GM21717 (cell line): Measurements from ENCODE around the gene THTPA.
"Not testable (repeated sequence)": the region's sequence is repeated elsewhere in the genome, so short reads cannot be mapped to it uniquely, and the experiment has no call there.

Source experiments
- ATAC-seq: cut with Tn5 transposase; IDR thresholded peaks from one replicate; pipeline ENCODE4 v1.9.1; 2021; ENCODE audit warnings: mild to moderate bottlenecking, moderate library complexity; ENCODE audit not compliant: unreplicated experiment

The THTPA gene

GRCh38 chr14:23533652-23534435 is 22.2 kb upstream of the THTPA start:
- no peak for ATAC-seq

- ATAC-seq, result no peak
These were observed 20.1 kb upstream of the THTPA start for GRCh38 chr14:23535943-23536342.

GRCh38 chr14:23536494-23536893 is 19.6 kb upstream of the THTPA start:
- ATAC-seq, result no peak

GRCh38 chr14:23536906-23537305 is 19.2 kb upstream of the THTPA start:
- not testable (repeated sequence) for ATAC-seq

GRCh38 chr14:23537351-23538049 is 18.6 kb upstream of the THTPA start:
- no peak for ATAC-seq

GRCh38 chr14:23538050-23538718 is 17.9 kb upstream of the THTPA start:
- no peak for ATAC-seq

GRCh38 chr14:23538785-23539184 is 17.3 kb upstream of the THTPA start:
- no peak for ATAC-seq

- no peak for ATAC-seq
These were observed 16.6 kb upstream of the THTPA start for GRCh38 chr14:23539248-23540140.

GRCh38 chr14:23540141-23540469 is 16.0 kb upstream of the THTPA start:
- ATAC-seq, result no peak

- no peak for ATAC-seq
These were observed 13.8 kb upstream of the THTPA start for GRCh38 chr14:23542261-23542660.

- no peak for ATAC-seq
These were observed 12.7 kb upstream of the THTPA start for GRCh38 chr14:23543403-23543802.

GRCh38 chr14:23544511-23545447 is 11.3 kb upstream of the THTPA start:
- no peak for ATAC-seq

GRCh38 chr14:23545740-23546365 is 10.2 kb upstream of the THTPA start:
- no peak for ATAC-seq

GRCh38 chr14:23546450-23547035 is 9.5 kb upstream of the THTPA start:
- ATAC-seq, result no peak

- no peak for ATAC-seq
These were observed 8.1 kb upstream of the THTPA start for GRCh38 chr14:23547924-23548323.

- no peak for ATAC-seq
These were observed 7.4 kb upstream of the THTPA start for GRCh38 chr14:23548351-23549318.

- no peak for ATAC-seq
These were observed 5.8 kb upstream of the THTPA start for GRCh38 chr14:23550131-23550811.
